Activated CD8-positive, alpha-beta T cell treated with anti-CD3 and anti-CD28 coated beads for 36 hours (primary cell): ENCODE measurements around the gene CBX6. TPM values are rescaled to one million over a fixed set of nuclear protein-coding genes. Genes with fewer than 3 reads are reported as not detected.

Source experiments
- ATAC-seq: fragments of 200-7000 bp; cut with Tn5 transposase; one replicate; pipeline ENCODE4 v1.10.0; 2021; ENCODE audit warnings: mild to moderate bottlenecking, moderate library complexity
- CTCF ChIA-PET: fragments of 350-600 bp; sonication (Branson Sonifier 250); formaldehyde crosslinking; loops from one replicate; lab custom pipeline; 2021; ENCODE audit warnings: antibody characterized with exemption; lab: Charles Lee
- POLR2A ChIA-PET: fragments of 350-600 bp; sonication (Branson Sonifier 250); formaldehyde crosslinking; loops from one replicate; lab custom pipeline; 2021; ENCODE audit warnings: antibody characterized with exemption; lab: Charles Lee
- DNase-seq: peaks from one replicate; pipeline ENCODE4 v3.0.0-alpha.2; 2020
- H3K27ac Mint-ChIP-seq: one replicate; pipeline ENCODE4 v1.8.0; 2021; ENCODE audit warnings: mild to moderate bottlenecking, mixed read lengths
- H3K27me3 Mint-ChIP-seq: one replicate; pipeline ENCODE4 v1.8.0; 2021; ENCODE audit warnings: mixed read lengths
- H3K36me3 Mint-ChIP-seq: one replicate; pipeline ENCODE4 v1.8.0; 2021; ENCODE audit warnings: low read depth, mixed read lengths
- H3K4me1 Mint-ChIP-seq: one replicate; pipeline ENCODE4 v1.8.0; 2021; ENCODE audit warnings: low read depth, mixed read lengths
- H3K4me3 Mint-ChIP-seq: one replicate; pipeline ENCODE4 v1.8.0; 2021; ENCODE audit warnings: mild to moderate bottlenecking, moderate library complexity, mixed read lengths
- H3K9me3 Mint-ChIP-seq: one replicate; pipeline ENCODE4 v1.8.0; 2021; ENCODE audit warnings: mixed read lengths
- CTCF ChIP-seq: fragments of 200-600 bp; IDR thresholded peaks from one replicate; pipeline ENCODE4 v1.8.0; 2022; ENCODE audit warnings: antibody characterized with exemption, mild to moderate bottlenecking
- intact Hi-C: fragments of 100-400 bp; cut with micrococcal nuclease; formaldehyde crosslinking; loops from one replicate; pipeline ENCODE4 v1.10.0; 2022
- total RNA-seq, 2 experiments: library from RNA; stranded (reverse); gene quantifications; one replicate each; pipeline ENCODE4 v1.2.3, GENCODE V29; 2021

CBX6 gene
- total RNA-seq, 2 experiments from 2014 or later, result 97.7 to 99.4 TPM

- DNase-seq, result no peak
- no peak for TF ChIP-seq CTCF
- Mint-ChIP-seq H3K9me3 (no peaks in the 10 kb centered on the region), H3K27ac (no peak overlapping the region), H3K4me1 (peaks cover 10% of the 10 kb centered on the region), H3K36me3 (no peaks in the 10 kb centered on the region), H3K4me3 (no peak overlapping the region), H3K27me3 (peaks cover 16% of the 10 kb centered on the region)
- POLR2A ChIA-PET, result interaction anchor here (1.0 kb wide), 1 partner anchor 56 kb away, joined by 3 read pairs; no protein-coding TSS in a partner anchor
- ATAC-seq, result no peak
- intact Hi-C loops, result no loop called here
- CTCF ChIA-PET, result interaction anchor here (1.0 kb wide), 1 partner anchor 116 kb away, joined by 4 read pairs; no protein-coding TSS in a partner anchor
Observed at GRCh38 chr22:38841211-38841610, 30.8 kb downstream of the CBX6 start.

DNA sequence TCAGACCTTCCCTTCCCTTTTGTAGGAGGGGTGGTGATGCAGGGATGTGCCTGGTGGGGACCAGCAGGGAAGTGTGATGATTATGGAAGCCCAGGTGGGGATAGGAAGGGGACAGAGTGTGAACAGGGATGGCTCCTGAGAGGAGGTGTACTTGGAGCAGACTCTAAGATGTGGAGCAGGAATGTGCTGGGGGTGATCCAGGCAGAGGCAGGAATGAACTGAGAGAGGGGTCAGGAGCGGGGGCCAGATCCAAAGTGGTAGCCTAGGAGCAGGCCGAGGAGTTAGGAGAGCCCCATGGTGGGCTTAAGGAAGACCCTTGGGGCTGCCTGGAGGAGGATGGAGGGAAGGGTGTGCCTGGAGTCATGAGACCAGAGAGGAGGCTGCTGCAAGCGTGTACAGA lies 31.9 kb downstream of the CBX6 start:
- ChIA-PET CTCF (interaction anchor here (0.6 to 1.3 kb wide), 3 partner anchors 30 to 740 kb away, joined by 3 to 4 read pairs (median 3); no protein-coding TSS in a partner anchor), POLR2A (no interaction called here)
- no peaks in the 10 kb centered on the region for H3K9me3 Mint-ChIP-seq
- H3K27me3 Mint-ChIP-seq, result peaks cover 12% of the 10 kb centered on the region
- TF ChIP-seq CTCF, result no peak
- H3K4me1 Mint-ChIP-seq, result peaks cover 10% of the 10 kb centered on the region
- intact Hi-C loops, result no loop called here
- no peak overlapping the region for H3K4me3 Mint-ChIP-seq
- DNase-seq (no peak), ATAC-seq (no peak)
- H3K36me3 Mint-ChIP-seq, result no peaks in the 10 kb centered on the region
- H3K27ac Mint-ChIP-seq, result no peak overlapping the region

GRCh38 chr22:38839686-38840085 lies 32.3 kb downstream of the CBX6 start:
- H3K9me3 Mint-ChIP-seq, result no peaks in the 10 kb centered on the region
- intact Hi-C loops, result no loop called here
- ATAC-seq (no peak), DNase-seq (no peak)
- ChIA-PET POLR2A (no interaction called here), CTCF (interaction anchor here (0.6 to 1.3 kb wide), 3 partner anchors 30 to 739 kb away, joined by 3 to 4 read pairs (median 3); no protein-coding TSS in a partner anchor)
- peaks cover 10% of the 10 kb centered on the region for H3K4me1 Mint-ChIP-seq
- peaks cover 11% of the 10 kb centered on the region for H3K27me3 Mint-ChIP-seq
- no peak for TF ChIP-seq CTCF
- no peak overlapping the region for H3K4me3 Mint-ChIP-seq
- H3K27ac Mint-ChIP-seq, result no peak overlapping the region
- no peaks in the 10 kb centered on the region for H3K36me3 Mint-ChIP-seq

GRCh38 chr22:38837414-38837928 lies 34.5 kb downstream of the CBX6 start:
- TF ChIP-seq CTCF, result no peak
- ChIA-PET CTCF (interaction anchor here (1.6 to 2.2 kb wide), 2 partner anchors 33 to 71 kb away, joined by 4 to 5 read pairs; no protein-coding TSS in a partner anchor), POLR2A (interaction anchor here (0.6 to 0.8 kb wide), 2 partner anchors 14 to 23 kb away, joined by 3 read pairs; no protein-coding TSS in a partner anchor)
- no peaks in the 10 kb centered on the region for H3K9me3 Mint-ChIP-seq
- H3K27me3 Mint-ChIP-seq, result peaks cover 4% of the 10 kb centered on the region
- H3K4me1 Mint-ChIP-seq, result peaks cover 4% of the 10 kb centered on the region
- H3K4me3 Mint-ChIP-seq, result no peak overlapping the region
- DNase-seq (no peak), ATAC-seq (no peak)
- no peaks in the 10 kb centered on the region for H3K36me3 Mint-ChIP-seq
- no peak overlapping the region for H3K27ac Mint-ChIP-seq
- intact Hi-C loops, result no loop called here

DNA sequence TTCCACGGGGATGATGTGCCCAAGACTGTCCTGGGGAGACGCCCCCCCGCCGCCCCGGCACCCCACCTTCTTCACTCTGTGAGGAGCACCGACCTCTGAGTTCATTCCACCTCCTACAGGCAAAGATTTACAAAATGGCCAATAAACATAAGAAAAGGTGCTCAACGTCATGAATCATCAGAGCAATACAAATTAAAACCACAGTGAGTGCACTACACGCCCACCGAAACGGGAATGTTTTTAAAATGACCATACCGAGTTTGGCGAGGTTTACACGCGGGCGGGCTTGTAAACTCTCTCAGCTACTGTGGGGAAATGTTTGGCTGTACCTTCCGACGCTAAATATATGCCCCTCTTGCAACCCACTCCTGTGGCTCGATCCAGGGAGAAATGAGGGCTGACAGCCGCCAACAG lies 36.1 kb downstream of the CBX6 start:
- no peaks in the 10 kb centered on the region for H3K4me1 Mint-ChIP-seq
- no peaks in the 10 kb centered on the region for H3K27me3 Mint-ChIP-seq
- intact Hi-C loops, result no loop called here
- no peaks in the 10 kb centered on the region for H3K9me3 Mint-ChIP-seq
- TF ChIP-seq CTCF, result no peak
- ChIA-PET POLR2A (interaction anchor here (1.3 kb wide), 1 partner anchor 14 kb away, joined by 3 read pairs; no protein-coding TSS in a partner anchor), CTCF (interaction anchor here (1.6 kb wide), 1 partner anchor 67 kb away, joined by 4 read pairs; no protein-coding TSS in a partner anchor)
- H3K27ac Mint-ChIP-seq, result no peak overlapping the region
- no peaks in the 10 kb centered on the region for H3K36me3 Mint-ChIP-seq
- no peak for DNase-seq
- ATAC-seq, result no peak
- H3K4me3 Mint-ChIP-seq, result no peak overlapping the region
